Neutrophil (primary cell): ENCODE measurements around the gene IPCEF1.

Experiments
- H3K27ac ChIP-seq: fragments of 200-600 bp; sonication (generic); 2 replicates; pipeline ENCODE4 v1.5.1; 2016; ENCODE audit warnings: mild to moderate bottlenecking, moderate library complexity
- H3K27me3 ChIP-seq: fragments of 200-600 bp; sonication (generic); 2 replicates; pipeline ENCODE4 v1.6.0; 2016; ENCODE audit warnings: mild to moderate bottlenecking
- H3K36me3 ChIP-seq: fragments of 200-600 bp; sonication (generic); 2 replicates; pipeline ENCODE4 v1.5.1; 2017
- H3K4me1 ChIP-seq, 2 experiments: fragments of 200-600 bp in 1 of 2; sonication (generic) in 1 of 2; 1 replicate in 1 of 2; 2 replicates in 1 of 2; pipeline versions ENCODE4 v1.5.1 to v1.6.1; 2013 to 2016; ENCODE audit warnings: low read depth in 1 of 2, low read length in 1 of 2, mild to moderate bottlenecking in 1 of 2, moderate library complexity in 1 of 2; ENCODE audit not compliant: control insufficient read depth in 1 of 2, insufficient read depth in 1 of 2
- H3K4me3 ChIP-seq, 2 experiments: fragments of 200-600 bp in 1 of 2; sonication (generic) in 1 of 2; 1 replicate in 1 of 2; 2 replicates in 1 of 2; pipeline ENCODE4 v1.5.1; 2013 to 2016; ENCODE audit warnings: low read depth in 1 of 2, low read length in 1 of 2, mild to moderate bottlenecking in 1 of 2, moderate library complexity in 1 of 2
- H3K9me3 ChIP-seq: fragments of 200-600 bp; sonication (generic); 2 replicates; pipeline ENCODE4 v1.5.1; 2016
- CTCF ChIP-seq: fragments of 200-600 bp; sonication (generic); IDR thresholded peaks from 2 replicates; pipeline ENCODE4 v1.5.1; 2016; ENCODE audit warnings: antibody characterized with exemption

The IPCEF1 gene

GRCh38 chr6:154325142-154325541, 31.5 kb downstream of the IPCEF1 start:
- Histone ChIP-seq H3K27me3 (no peaks in the 10 kb centered on the region), H3K27ac (no peak overlapping the region), H3K9me3 (no peaks in the 10 kb centered on the region), H3K36me3 (peaks cover 6% of the 10 kb centered on the region), H3K4me1 (peaks cover 0 to 12% of the 10 kb centered on the region in 2 experiments), H3K4me3 (no peak overlapping the region)
- TF ChIP-seq CTCF = no peak

GRCh38 chr6:154320181-154320580, 36.4 kb downstream of the IPCEF1 start:
- Histone ChIP-seq H3K4me1 (peaks cover 0 to 3% of the 10 kb centered on the region in 2 experiments), H3K9me3 (no peaks in the 10 kb centered on the region), H3K36me3 (peaks cover 6% of the 10 kb centered on the region), H3K27me3 (no peaks in the 10 kb centered on the region), H3K27ac (no peak overlapping the region), H3K4me3 (no peak overlapping the region)
- TF ChIP-seq CTCF = no peak

GRCh38 chr6:154319231-154319858, 37.3 kb downstream of the IPCEF1 start:
- TF ChIP-seq CTCF = no peak
- peaks cover 6% of the 10 kb centered on the region for H3K36me3 ChIP-seq
- peaks cover 0 to 3% of the 10 kb centered on the region in 2 experiments for H3K4me1 ChIP-seq
- H3K27ac ChIP-seq = peak overlapping the region; percentile 37
- no peak overlapping the region for H3K4me3 ChIP-seq
- no peaks in the 10 kb centered on the region for H3K27me3 ChIP-seq
- no peaks in the 10 kb centered on the region for H3K9me3 ChIP-seq

GRCh38 chr6:154318721-154319120, 37.9 kb downstream of the IPCEF1 start:
- Histone ChIP-seq H3K9me3 (no peaks in the 10 kb centered on the region), H3K4me1 (peaks cover 0 to 3% of the 10 kb centered on the region in 2 experiments), H3K36me3 (peaks cover 6% of the 10 kb centered on the region), H3K27ac (peak overlapping the region; percentile 37), H3K4me3 (no peak overlapping the region), H3K27me3 (no peaks in the 10 kb centered on the region)
- no peak for TF ChIP-seq CTCF

- Histone ChIP-seq H3K36me3 (peaks cover 19% of the 10 kb centered on the region), H3K9me3 (no peaks in the 10 kb centered on the region), H3K27ac (no peak overlapping the region), H3K4me1 (no peaks in the 10 kb centered on the region), H3K4me3 (no peak overlapping the region), H3K27me3 (no peaks in the 10 kb centered on the region)
- TF ChIP-seq CTCF = no peak
These were observed 40.5 kb downstream of the IPCEF1 start for GRCh38 chr6:154316131-154316530.
